Kidney (tissue), 14 donors: ENCODE measurements around the gene CPED1. TPM values are rescaled to one million over a fixed set of nuclear protein-coding genes. Genes with fewer than 3 reads are reported as not detected.

Source experiments
- DNase-seq, 5 donors: peaks; one replicate each; pipeline ENCODE4 v3.0.0-alpha.2; 2013 to 2020
- FAIRE-seq: peaks from 2 replicates; lab custom pipeline; 2012; peaks lifted over from hg19 to GRCh38; lab: Jason Lieb, UNC
- H3K27ac ChIP-seq, 2 donors: one replicate each; pipeline ENCODE4 v1.7.0; 2013; ENCODE audit warnings: low read depth in 2 of 2, low read length in 2 of 2, inconsistent platforms in 1 of 2
- H3K27me3 ChIP-seq: one replicate; pipeline ENCODE4 v1.7.1; 2013; ENCODE audit warnings: low read length, inconsistent platforms; ENCODE audit not compliant: control insufficient read depth, insufficient read depth
- H3K36me3 ChIP-seq, 3 donors: one replicate each; pipeline versions ENCODE4 v1.7.0 to v1.7.1; 2013; ENCODE audit warnings: low read length in 3 of 3, control low read depth in 1 of 3, inconsistent platforms in 1 of 3; ENCODE audit not compliant: insufficient read depth in 3 of 3, control insufficient read depth in 2 of 3
- H3K4me1 ChIP-seq, 3 donors: one replicate each; pipeline versions ENCODE4 v1.7.0 to v1.7.1; 2013; ENCODE audit warnings: low read length in 3 of 3, inconsistent platforms in 1 of 3, low read depth in 1 of 3; ENCODE audit not compliant: control insufficient read depth in 2 of 3, insufficient read depth in 2 of 3
- H3K4me3 ChIP-seq, 3 donors: one replicate each; pipeline versions ENCODE4 v1.7.0 to v1.8.1; 2013; ENCODE audit warnings: low read length in 3 of 3, control low read depth in 1 of 3, inconsistent platforms in 1 of 3
- H3K9ac ChIP-seq, 3 donors: one replicate each; pipeline versions ENCODE4 v1.7.0 to v1.7.1; 2013; ENCODE audit warnings: low read length in 3 of 3, control low read depth in 1 of 3, inconsistent platforms in 1 of 3
- H3K9me3 ChIP-seq, 3 donors: one replicate each; pipeline versions ENCODE4 v1.7.0 to v1.7.1; 2013; ENCODE audit warnings: low read length in 3 of 3, control low read depth in 1 of 3, inconsistent platforms in 1 of 3; ENCODE audit not compliant: control insufficient read depth in 2 of 3, insufficient read depth in 1 of 3
- CTCF ChIP-seq: IDR thresholded peaks from 3 replicates; pipeline ENCODE4 v1.5.1; 2012; ENCODE audit warnings: mild to moderate bottlenecking, moderate library complexity, borderline replicate concordance; ENCODE audit not compliant: insufficient read depth; ENCODE audit errors: extremely low read depth
- intact Hi-C: fragments of 100-400 bp; cut with DNase I; formaldehyde crosslinking; loops from one replicate; pipeline ENCODE4 v1.11.1; 2022
- polyA plus RNA-seq: library from polyadenylated mRNA; stranded (reverse); fragments of 350-450 nt; fragmentation: Illumina TruSeq; extraction: RNeasy Lipid Tissue Mini Kit (QIAGEN cat#74804); gene quantifications from one replicate; pipeline ENCODE4 v1.2.3, GENCODE V29; 2014; ENCODE audit warnings: low read depth, low replicate concordance; ENCODE audit not compliant: insufficient read depth
- total RNA-seq: library from RNA; stranded (reverse); fragmentation: NEBNext Ultra II Directional; extraction: Animal tissue kit (Norgen Biotek cat#: 25700); gene quantifications from one replicate; pipeline ENCODE4 v1.2.1, GENCODE V29; 2021
- donor health status: control.
- donor health status: control.
- donor health status: control.
- donor health status: control.
- donor health status: control.
- donor health status: DM: yes; HTN: yes; CAD: no.
- donor health status: Normal renal cell carcinoma (clear cell type).

The CPED1 gene
- total and polyA plus RNA-seq, 2 donors from 2014 or later = 2.9 to 16.9 TPM

- Histone ChIP-seq H3K36me3 (no peaks in the 10 kb centered on the region), H3K27ac (no peak overlapping the region), H3K9me3 (no peaks in the 10 kb centered on the region), H3K4me3 (no peak overlapping the region), H3K27me3 (no peaks in the 10 kb centered on the region), H3K4me1 (no peaks in the 10 kb centered on the region), H3K9ac (no peak overlapping the region)
- no peak for TF ChIP-seq CTCF
- intact Hi-C loops = no loop called here
- FAIRE-seq = no peak
- no peak for DNase-seq
Observed at GRCh38 chr7:121156825-121157224, 168.3 kb downstream of the CPED1 start.

GRCh38 chr7:121157341-121157751 lies 168.8 kb downstream of the CPED1 start:
- H3K36me3 ChIP-seq = no peaks in the 10 kb centered on the region
- intact Hi-C loops = no loop called here
- no peaks in the 10 kb centered on the region for H3K9me3 ChIP-seq
- no peak overlapping the region for H3K4me3 ChIP-seq
- no peak for TF ChIP-seq CTCF
- no peaks in the 10 kb centered on the region for H3K4me1 ChIP-seq
- DNase-seq = no peak
- H3K27ac ChIP-seq = no peak overlapping the region
- no peak overlapping the region for H3K9ac ChIP-seq
- H3K27me3 ChIP-seq = no peaks in the 10 kb centered on the region
- no peak for FAIRE-seq

GRCh38 chr7:121157885-121158590 lies 169.5 kb downstream of the CPED1 start:
- Histone ChIP-seq H3K4me1 (no peaks in the 10 kb centered on the region), H3K27ac (no peak overlapping the region), H3K27me3 (no peaks in the 10 kb centered on the region), H3K9me3 (no peaks in the 10 kb centered on the region), H3K4me3 (no peak overlapping the region), H3K36me3 (no peaks in the 10 kb centered on the region), H3K9ac (no peak overlapping the region)
- FAIRE-seq (no peak), DNase-seq (no peak)
- intact Hi-C loops = no loop called here
- no peak for TF ChIP-seq CTCF
